ENCODE data around the gene MICAL1.

MICAL1 gene

DNA sequence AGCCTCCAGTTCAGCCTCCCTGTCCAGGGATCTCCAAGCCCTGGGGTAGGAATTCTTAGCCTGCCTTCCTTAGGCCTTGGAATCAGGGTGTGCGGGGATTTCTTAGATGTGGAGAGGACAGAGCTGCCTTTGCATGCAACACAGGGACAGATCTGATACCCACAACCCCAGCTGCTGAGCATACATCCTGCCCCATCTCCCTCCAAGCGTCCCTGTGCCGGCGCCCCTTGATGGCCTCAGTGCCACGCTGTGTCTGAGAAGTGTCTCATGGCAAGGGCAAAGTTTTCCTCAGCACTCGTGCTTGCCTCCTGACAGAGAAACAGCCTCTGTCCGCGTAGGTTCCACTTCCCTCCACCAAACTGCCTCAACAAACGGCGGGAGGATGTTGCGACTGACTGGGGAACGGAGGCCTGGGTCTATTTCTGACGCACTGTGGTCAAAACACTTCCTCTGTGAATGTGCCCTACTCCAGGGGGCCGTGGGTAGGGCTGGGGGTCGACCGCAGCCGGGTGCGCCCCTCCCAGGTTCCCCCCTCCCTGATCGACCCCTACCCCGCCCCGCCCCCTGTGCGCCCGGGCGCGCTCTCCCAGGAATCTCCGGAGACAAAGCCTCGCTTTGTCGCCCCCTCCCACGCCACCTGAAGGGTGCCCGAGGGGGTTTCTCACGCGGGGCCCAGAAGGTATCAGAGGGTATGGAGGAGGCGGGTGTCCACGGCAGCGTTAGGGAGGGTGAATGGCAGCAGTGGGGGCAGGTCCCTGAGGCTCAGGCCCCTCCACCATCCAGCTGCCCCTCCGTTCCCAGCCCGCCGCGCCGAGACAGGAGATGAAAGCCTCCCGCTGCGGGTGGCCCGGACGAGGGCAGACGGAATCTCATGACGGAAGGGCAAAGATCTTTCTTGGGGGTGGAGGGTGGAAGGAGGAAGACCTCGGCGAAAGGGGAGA is 806 bp downstream of the MICAL1 start:
- DNase-seq (ENCODE audit: low spot score): peak; percentile 33

DNA sequence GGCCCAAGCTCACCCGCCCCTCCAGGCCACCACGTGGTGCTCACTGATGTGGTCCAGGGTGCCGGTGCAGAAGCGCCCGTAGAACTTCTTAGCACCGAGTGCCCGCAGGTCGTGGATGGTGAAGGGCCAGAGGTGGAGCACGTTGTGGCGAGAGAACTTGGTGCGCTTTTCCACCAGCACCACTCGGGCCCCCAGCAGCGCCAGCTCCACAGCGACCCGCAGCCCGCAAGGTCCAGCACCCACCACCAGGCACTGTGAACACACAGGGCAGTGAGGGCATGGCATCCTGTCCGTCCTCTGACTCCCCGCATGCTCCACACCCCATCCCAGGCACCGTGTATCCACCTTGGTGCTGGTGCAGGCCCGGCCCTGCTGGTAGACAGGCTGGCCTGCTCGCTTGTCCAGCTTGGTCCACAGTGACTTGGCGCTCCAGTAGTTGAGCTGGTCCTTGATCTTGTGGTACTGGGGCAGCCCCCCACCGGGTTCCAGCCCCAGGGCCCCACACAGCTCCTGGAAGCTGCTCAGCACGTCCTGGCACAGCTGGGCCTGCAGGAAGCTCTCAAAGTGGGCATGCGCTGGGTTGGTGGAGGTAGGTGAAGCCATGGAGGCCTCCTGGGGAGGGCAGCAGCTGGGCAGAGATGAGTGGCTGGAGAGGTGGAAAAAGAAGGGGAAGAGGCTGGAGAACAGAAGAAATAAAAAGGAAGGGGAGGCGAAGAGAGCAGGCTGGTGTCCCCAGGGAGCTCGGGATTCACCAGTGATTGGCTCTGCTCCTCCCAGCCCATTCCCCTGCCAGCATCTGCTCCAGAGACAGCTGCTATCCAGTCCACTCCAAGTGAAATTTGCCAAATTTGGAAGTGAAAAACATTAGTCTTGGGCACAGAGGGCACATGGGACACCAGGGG is 1.7 kb downstream of the MICAL1 start:
- DNase-seq (ENCODE audit: low spot score): peak; percentile 67

- DNase-seq (ENCODE audit: low spot score): no peak
These were observed 2.4 kb downstream of the MICAL1 start for GRCh38 chr6:109453156-109453555.

DNA sequence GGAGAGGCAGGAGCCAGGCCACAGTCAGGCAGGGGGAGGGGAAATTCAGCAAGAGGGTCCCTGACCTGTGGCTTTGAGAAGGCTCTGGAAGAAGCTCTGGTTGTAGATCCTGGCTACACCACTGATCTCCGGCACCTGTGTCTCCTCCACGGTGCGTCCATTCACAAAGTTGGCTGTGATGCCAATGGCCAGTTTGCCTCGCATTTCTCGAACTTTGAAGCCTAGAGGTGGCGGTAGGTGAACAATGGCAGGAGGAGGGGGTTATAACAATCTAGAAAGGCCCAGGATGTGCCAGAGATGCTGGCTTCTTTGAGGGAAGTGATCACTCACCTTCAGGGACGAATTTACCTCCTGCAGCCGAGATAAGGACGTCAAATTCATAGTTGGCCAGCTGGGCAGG is 3.4 kb downstream of the MICAL1 start:
- DNase-seq (ENCODE audit: low spot score): no peak

GRCh38 chr6:109451376-109451775 is 4.2 kb downstream of the MICAL1 start:
- DNase-seq (ENCODE audit: low spot score): no peak

DNA sequence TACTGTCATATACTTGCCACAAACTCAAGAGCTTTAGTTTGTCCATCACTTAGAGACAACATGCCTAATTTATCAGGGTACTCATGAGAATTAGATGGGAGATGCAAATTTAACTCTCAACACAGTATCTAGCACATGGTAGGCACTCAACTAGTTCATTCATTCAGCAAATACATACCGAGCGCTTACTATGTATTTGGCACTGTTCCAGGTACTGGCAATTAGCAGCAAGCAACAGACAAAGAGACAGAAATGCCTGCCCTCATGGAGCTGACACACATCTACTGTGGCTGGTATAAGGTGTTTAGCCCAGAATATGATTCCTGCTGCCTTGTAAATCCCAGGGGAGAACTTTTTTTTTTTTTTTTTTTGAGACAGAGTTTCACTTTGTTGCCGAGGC is 4.8 kb downstream of the MICAL1 start:
- DNase-seq (ENCODE audit: low spot score): no peak

DNA sequence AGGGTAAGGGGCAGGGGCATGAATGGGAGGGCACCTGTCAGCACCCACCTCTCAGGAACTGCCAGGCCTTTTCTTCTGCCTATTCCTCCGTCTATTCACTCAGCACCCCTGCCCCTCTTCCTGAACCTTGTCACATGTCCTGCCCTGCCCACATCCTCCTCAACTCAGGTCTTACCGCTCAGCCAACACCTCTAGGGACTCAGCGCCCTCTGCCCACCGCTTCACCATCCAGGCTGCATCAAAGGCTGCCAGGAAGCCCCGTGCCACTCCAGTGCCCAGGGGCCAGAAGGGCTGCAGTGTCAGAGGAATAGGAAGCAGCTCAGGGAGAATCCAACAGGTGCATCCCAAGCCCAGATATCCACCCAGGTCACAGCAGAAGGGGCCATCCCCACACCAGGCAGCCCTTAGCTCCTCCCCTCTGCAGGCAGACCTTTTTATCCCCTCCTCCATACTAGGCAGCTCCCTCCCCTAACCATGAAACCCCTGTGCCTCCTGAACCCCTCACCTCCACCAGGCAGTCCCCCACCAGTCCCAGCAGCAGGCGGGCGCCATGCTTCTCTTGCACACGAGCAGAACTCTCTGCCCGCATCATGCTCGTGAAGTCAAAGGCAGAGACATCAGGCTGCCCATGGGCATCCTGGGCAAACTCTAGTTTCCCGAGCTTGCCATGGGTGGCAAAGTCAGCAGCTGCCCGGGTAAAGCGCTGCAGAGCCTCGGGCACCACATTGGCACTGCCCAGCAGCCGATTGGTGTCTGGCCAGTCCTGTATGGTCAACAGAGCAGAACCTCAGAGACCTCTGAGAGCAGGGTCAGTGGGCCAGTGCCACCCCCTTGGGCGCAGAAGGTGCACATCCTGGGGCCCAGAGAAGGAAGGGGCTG is 5.5 kb downstream of the MICAL1 start:
- no peak for DNase-seq (ENCODE audit: low spot score)

- DNase-seq (ENCODE audit: low spot score): no peak
These were observed 6.3 kb downstream of the MICAL1 start for GRCh38 chr6:109449064-109449794.

- DNase-seq (ENCODE audit: low spot score): no peak
These were observed 7.0 kb downstream of the MICAL1 start for GRCh38 chr6:109448615-109449014.

DNA sequence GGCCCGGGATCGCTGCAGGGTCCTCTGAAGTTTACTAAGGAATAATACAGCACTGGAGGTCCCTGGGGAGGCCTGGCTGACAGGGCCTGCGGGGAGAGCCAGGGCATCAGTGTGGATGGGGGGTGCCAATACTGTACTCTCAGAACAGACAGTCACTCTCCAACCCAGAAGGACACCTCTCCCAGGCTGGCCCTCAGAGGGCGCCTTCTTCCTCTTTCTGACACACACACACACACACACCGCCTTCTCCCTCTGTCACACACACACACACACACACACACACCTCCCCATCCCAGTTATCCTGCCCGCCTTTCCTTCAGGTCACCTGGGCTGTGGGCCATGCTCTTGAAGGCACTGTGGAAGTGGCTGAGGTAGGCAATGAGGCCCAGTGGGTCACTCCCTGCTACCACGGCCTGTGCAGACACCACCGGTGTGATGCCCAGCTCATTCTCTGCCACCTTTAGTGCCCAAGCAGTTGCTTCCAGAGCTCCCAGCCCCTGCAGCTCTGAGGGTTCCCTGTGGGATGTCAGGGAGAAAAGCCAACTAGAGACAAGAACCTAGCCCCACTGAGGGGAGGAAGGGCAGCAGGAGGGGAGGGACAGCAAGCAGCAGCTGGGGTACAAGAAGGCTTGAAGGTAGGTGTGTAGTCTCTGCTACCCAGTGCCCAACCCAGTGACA is 7.6 kb downstream of the MICAL1 start:
- no peak for DNase-seq (ENCODE audit: low spot score)

DNA sequence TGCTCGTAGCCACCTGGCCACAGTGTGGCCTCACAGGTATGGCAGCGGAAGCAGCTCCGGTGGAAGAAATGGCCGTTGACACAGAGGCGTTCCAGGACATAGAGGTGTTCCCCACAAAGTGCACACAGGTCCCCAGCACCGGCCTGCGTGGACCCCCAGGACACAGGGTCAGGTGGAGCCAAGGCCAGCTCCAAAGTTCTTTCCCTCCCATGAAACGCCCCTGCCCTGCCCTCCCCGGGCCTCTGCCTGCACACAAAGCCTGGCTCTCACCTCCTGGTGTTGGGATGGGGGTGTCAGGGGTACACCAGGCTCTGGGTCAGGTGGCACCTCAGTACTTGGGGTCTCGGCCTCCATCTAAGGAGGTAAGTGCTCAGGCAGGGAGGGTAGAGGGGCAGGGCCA is 8.5 kb downstream of the MICAL1 start:
- DNase-seq (ENCODE audit: low spot score): no peak

- no peak for DNase-seq (ENCODE audit: low spot score)
These were observed 9.0 kb downstream of the MICAL1 start for GRCh38 chr6:109446541-109446940.

- no peak for DNase-seq (ENCODE audit: low spot score)
These were observed 9.5 kb downstream of the MICAL1 start for GRCh38 chr6:109446072-109446471.

DNA sequence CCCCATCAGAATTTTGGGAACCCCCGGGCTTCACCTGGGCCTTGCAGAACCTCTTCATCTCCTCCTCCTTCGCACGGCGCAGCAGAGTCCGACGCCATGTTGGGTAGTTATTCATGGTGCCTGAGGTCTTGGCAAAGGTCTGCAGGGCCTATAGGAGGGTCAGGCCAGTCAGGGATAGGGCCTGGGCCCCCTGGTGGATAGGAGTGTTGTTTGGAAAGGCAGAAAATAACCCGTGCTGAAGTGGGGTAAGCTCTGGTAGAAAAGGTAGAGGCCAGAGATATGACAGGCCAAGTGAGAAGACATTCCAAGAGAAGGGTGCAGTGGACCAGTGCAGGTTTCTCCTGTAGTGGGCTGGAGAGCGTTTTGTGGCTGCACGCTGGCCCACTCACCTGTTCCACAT is 10.2 kb downstream of the MICAL1 start:
- DNase-seq (ENCODE audit: low spot score): no peak

DNA sequence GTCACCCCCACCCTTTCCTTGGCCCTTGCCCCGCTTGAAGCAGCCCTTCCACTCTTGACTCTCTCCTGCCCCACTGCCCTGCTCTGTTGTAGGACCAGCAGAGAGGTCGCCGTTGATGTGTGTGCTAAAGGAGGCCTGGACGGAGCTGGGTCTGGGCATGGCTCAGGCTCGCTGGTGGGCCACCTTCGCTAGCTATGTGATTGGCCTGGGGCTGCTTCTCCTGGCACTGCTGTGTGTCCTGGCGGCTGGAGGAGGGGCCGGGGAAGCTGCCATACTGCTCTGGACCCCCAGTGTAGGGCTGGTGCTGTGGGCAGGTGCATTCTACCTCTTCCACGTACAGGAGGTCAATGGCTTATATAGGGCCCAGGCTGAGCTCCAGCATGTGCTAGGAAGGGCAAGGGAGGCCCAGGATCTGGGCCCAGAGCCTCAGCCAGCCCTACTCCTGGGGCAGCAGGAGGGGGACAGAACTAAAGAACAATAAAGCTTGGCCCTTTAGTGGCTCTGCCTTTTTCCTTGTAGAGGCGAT is 12.1 kb downstream of the MICAL1 start:
- no peak for DNase-seq (ENCODE audit: low spot score)

GRCh38 chr6:109442393-109442924 is 13.1 kb downstream of the MICAL1 start:
- no peak for DNase-seq (ENCODE audit: low spot score)

- peak; percentile 64 for DNase-seq (ENCODE audit: low spot score)
These were observed 14.3 kb downstream of the MICAL1 start for GRCh38 chr6:109441069-109441816.

- DNase-seq (ENCODE audit: low spot score): peak; percentile 98
These were observed 15.1 kb downstream of the MICAL1 start, which contains the start of the genes PPIL6 and SMPD2 for GRCh38 chr6:109440331-109441068. PPIL6 (minus strand) TSS chr6:109440628; CDS start chr6:109440590, 38 bp downstream. SMPD2 (plus strand) TSS chr6:109440724; CDS start chr6:109441122, 398 bp downstream.
